WTC11 (cell line): ENCODE data around the gene PLPPR1.

Experiments
- ATF1 ChIP-seq: sonication (generic); formaldehyde crosslinking; IDR thresholded peaks from 2 replicates; pipeline ENCODE4 v1.8.1; 2023; ENCODE audit warnings: mild to moderate bottlenecking, moderate library complexity, missing genetic modification reagents
- NFATC4 ChIP-seq: fragments of 250-450 bp; sonication (Bioruptor Pico); IDR thresholded peaks from 2 replicates; pipeline ENCODE4 v1.9.0; 2021; ENCODE audit warnings: mild to moderate bottlenecking
- ZNF121 ChIP-seq: sonication (generic); formaldehyde crosslinking; IDR thresholded peaks from 2 replicates; pipeline ENCODE4 v1.8.0; 2023; ENCODE audit warnings: missing genetic modification reagents
- ZNF138 ChIP-seq: sonication (generic); formaldehyde crosslinking; conservative IDR thresholded peaks from 2 replicates; pipeline ENCODE4 v1.8.1; 2022; ENCODE audit warnings: mild to moderate bottlenecking, moderate library complexity, missing genetic modification reagents
- ZNF423 ChIP-seq: fragments of 250-450 bp; sonication (Bioruptor Pico); IDR thresholded peaks from 2 replicates; pipeline ENCODE4 v2.1.2; 2022; ENCODE audit warnings: mild to moderate bottlenecking, moderate library complexity
- TF ChIP-seq, protein P1 (sequence below): fragments of 200-600 bp; IDR thresholded peaks from 2 replicates; pipeline ENCODE4 v1.8.0; 2022; ENCODE audit warnings: antibody characterized with exemption
- TF ChIP-seq, protein P2 (sequence below): sonication (generic); formaldehyde crosslinking; IDR thresholded peaks from 2 replicates; pipeline ENCODE4 v1.8.0; 2022; ENCODE audit warnings: mild to moderate bottlenecking, missing genetic modification reagents
- TF ChIP-seq, protein P3 (sequence below): sonication (generic); formaldehyde crosslinking; IDR thresholded peaks from 2 replicates; pipeline ENCODE4 v1.8.1; 2022; ENCODE audit warnings: mild to moderate bottlenecking, moderate library complexity, missing genetic modification reagents
- TF ChIP-seq, protein P4 (sequence below): sonication (generic); formaldehyde crosslinking; IDR thresholded peaks from 2 replicates; pipeline ENCODE4 v1.8.1; 2022; ENCODE audit warnings: low read depth, missing genetic modification reagents, borderline replicate concordance
- TF ChIP-seq, protein P5 (sequence below): sonication (generic); formaldehyde crosslinking; IDR thresholded peaks from 2 replicates; pipeline ENCODE4 v1.8.0; 2022; ENCODE audit warnings: mild to moderate bottlenecking, missing genetic modification reagents
- TF ChIP-seq, protein P6 (sequence below): sonication (generic); formaldehyde crosslinking; IDR thresholded peaks from 2 replicates; pipeline ENCODE4 v1.8.0; 2022; ENCODE audit warnings: mild to moderate bottlenecking, missing genetic modification reagents
- TF ChIP-seq, protein P7 (sequence below): sonication (generic); formaldehyde crosslinking; IDR thresholded peaks from 2 replicates; pipeline ENCODE4 v1.8.0; 2022; ENCODE audit warnings: mild to moderate bottlenecking, missing genetic modification reagents

DNA sequence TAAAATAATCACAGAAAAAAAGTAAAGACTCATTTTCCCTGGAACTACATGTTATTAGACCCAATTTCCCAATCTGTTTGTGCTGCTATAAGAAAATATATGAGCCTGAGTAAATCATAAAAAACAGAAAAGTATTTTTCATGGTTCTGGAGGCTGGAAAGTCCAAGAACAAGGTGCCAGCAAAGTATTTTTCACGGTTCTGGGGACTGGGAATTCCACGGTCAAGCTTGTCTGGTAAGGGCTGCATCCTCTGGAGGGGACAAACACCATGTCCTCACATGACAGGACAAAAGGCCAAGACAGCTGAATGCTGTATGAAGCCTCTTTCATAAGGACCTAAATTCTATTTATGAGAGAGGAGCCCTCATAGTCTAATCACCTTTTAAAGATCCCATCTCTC is 172.3 kb downstream of the PLPPR1 start:
- TF ChIP-seq, protein P1, sequence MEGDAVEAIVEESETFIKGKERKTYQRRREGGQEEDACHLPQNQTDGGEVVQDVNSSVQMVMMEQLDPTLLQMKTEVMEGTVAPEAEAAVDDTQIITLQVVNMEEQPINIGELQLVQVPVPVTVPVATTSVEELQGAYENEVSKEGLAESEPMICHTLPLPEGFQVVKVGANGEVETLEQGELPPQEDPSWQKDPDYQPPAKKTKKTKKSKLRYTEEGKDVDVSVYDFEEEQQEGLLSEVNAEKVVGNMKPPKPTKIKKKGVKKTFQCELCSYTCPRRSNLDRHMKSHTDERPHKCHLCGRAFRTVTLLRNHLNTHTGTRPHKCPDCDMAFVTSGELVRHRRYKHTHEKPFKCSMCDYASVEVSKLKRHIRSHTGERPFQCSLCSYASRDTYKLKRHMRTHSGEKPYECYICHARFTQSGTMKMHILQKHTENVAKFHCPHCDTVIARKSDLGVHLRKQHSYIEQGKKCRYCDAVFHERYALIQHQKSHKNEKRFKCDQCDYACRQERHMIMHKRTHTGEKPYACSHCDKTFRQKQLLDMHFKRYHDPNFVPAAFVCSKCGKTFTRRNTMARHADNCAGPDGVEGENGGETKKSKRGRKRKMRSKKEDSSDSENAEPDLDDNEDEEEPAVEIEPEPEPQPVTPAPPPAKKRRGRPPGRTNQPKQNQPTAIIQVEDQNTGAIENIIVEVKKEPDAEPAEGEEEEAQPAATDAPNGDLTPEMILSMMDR, result no peak
- TF ChIP-seq NFATC4 (CRISPR knock-in tag) (no peak), ATF1 (CRISPR knock-in tag) (no peak), ZNF423 (CRISPR knock-in tag) (no peak), ZNF138 (no peak), ZNF121 (no peak)
- TF ChIP-seq, protein P2, sequence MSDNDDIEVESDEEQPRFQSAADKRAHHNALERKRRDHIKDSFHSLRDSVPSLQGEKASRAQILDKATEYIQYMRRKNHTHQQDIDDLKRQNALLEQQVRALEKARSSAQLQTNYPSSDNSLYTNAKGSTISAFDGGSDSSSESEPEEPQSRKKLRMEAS (CRISPR knock-in tag), result no peak
- TF ChIP-seq, protein P3, sequence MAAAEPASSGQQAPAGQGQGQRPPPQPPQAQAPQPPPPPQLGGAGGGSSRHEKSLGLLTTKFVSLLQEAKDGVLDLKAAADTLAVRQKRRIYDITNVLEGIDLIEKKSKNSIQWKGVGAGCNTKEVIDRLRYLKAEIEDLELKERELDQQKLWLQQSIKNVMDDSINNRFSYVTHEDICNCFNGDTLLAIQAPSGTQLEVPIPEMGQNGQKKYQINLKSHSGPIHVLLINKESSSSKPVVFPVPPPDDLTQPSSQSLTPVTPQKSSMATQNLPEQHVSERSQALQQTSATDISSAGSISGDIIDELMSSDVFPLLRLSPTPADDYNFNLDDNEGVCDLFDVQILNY, result no peak
- TF ChIP-seq, protein P4, sequence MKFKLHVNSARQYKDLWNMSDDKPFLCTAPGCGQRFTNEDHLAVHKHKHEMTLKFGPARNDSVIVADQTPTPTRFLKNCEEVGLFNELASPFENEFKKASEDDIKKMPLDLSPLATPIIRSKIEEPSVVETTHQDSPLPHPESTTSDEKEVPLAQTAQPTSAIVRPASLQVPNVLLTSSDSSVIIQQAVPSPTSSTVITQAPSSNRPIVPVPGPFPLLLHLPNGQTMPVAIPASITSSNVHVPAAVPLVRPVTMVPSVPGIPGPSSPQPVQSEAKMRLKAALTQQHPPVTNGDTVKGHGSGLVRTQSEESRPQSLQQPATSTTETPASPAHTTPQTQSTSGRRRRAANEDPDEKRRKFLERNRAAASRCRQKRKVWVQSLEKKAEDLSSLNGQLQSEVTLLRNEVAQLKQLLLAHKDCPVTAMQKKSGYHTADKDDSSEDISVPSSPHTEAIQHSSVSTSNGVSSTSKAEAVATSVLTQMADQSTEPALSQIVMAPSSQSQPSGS (CRISPR knock-in tag), result no peak
- TF ChIP-seq, protein P5, sequence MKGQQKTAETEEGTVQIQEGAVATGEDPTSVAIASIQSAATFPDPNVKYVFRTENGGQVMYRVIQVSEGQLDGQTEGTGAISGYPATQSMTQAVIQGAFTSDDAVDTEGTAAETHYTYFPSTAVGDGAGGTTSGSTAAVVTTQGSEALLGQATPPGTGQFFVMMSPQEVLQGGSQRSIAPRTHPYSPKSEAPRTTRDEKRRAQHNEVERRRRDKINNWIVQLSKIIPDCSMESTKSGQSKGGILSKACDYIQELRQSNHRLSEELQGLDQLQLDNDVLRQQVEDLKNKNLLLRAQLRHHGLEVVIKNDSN, result no peak
- TF ChIP-seq, protein P6, sequence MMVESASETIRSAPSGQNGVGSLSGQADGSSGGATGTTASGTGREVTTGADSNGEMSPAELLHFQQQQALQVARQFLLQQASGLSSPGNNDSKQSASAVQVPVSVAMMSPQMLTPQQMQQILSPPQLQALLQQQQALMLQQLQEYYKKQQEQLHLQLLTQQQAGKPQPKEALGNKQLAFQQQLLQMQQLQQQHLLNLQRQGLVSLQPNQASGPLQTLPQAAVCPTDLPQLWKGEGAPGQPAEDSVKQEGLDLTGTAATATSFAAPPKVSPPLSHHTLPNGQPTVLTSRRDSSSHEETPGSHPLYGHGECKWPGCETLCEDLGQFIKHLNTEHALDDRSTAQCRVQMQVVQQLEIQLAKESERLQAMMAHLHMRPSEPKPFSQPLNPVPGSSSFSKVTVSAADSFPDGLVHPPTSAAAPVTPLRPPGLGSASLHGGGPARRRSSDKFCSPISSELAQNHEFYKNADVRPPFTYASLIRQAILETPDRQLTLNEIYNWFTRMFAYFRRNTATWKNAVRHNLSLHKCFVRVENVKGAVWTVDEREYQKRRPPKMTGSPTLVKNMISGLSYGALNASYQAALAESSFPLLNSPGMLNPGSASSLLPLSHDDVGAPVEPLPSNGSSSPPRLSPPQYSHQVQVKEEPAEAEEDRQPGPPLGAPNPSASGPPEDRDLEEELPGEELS (CRISPR knock-in tag), result no peak
- TF ChIP-seq, protein P7, sequence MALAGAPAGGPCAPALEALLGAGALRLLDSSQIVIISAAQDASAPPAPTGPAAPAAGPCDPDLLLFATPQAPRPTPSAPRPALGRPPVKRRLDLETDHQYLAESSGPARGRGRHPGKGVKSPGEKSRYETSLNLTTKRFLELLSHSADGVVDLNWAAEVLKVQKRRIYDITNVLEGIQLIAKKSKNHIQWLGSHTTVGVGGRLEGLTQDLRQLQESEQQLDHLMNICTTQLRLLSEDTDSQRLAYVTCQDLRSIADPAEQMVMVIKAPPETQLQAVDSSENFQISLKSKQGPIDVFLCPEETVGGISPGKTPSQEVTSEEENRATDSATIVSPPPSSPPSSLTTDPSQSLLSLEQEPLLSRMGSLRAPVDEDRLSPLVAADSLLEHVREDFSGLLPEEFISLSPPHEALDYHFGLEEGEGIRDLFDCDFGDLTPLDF (CRISPR knock-in tag), result no peak
